ENCODE measurements around the gene MAP2K6. TPM values are rescaled to one million over a fixed set of nuclear protein-coding genes. Genes with fewer than 3 reads are reported as not detected.

The MAP2K6 gene
- total and polyA plus RNA-seq, 2 of the 8 experiments (the other 6 are each of a cell fraction or from before 2014, with no cell fraction given) = 11.0 to 44.1 TPM

DNA sequence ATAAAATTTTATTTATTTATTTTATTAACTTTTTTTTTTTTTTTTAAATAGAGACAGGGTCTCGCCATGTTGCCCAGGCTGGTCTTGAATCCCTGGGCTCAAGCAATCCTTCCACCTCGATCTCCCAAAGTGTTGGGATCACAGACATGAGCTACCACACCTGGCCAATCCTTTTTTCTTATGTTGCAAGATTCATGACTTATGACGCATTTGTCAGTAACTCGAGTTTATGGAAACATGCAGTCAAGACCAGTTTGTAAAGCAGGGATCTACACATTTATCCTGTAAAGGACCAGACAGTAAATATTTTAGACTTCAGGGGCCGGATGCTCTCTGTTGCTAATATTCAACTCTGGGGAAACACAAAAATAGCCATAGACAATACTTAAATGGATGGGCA lies 9.4 kb upstream of the MAP2K6 start:
- Histone ChIP-seq H2BK5ac (ENCODE audit: low read depth, low read length) (no peak overlapping the region), H2BK12ac (ENCODE audit: low read depth, low read length) (no peak overlapping the region), H3K36me3 (ENCODE audit: control insufficient read depth in 2 of 4, insufficient read depth in 4 of 4, low read length in 3 of 4) (no peaks in the 10 kb centered on the region), H3K4ac (replicated peaks; ENCODE audit: insufficient read length, low read depth, low read length) (no peak overlapping the region), H3K4me3 (ENCODE audit: extremely low read depth in 1 of 4, insufficient read depth in 2 of 4, low read depth in 3 of 4, low read length in 4 of 4) (no peak overlapping the region), H3K9me3 (ENCODE audit: insufficient read depth in 2 of 2, low read depth in 1 of 2, low read length in 1 of 2) (no peaks in the 10 kb centered on the region), H3K4me2 (ENCODE audit: insufficient read depth in 1 of 2, low read depth in 2 of 2, low read length in 2 of 2) (no peak overlapping the region), H2BK15ac (ENCODE audit: low read length) (no peak overlapping the region), H4K8ac (ENCODE audit: extremely low read depth, insufficient read depth, low read length) (no peak overlapping the region), H3K56ac (replicated peaks; ENCODE audit: insufficient read length, low read depth, low read length) (no peak overlapping the region), H3K4me1 (replicated peaks in 1 of 4; ENCODE audit: control insufficient read depth in 3 of 4, insufficient read depth in 4 of 4, low read length in 3 of 4) (no peaks in the 10 kb centered on the region), H3K27me3 (replicated peaks in 1 of 4; ENCODE audit: control insufficient read depth in 3 of 4, extremely low read depth in 1 of 4, insufficient read depth in 3 of 4, low read length in 3 of 4) (no peaks in the 10 kb centered on the region), H3K9ac (replicated peaks in 1 of 4; ENCODE audit: extremely low read depth in 1 of 4, low read depth in 3 of 4, low read length in 3 of 4) (no peak overlapping the region), H2AK5ac (ENCODE audit: low read depth, low read length) (no peak overlapping the region), H3K23ac (ENCODE audit: insufficient read length) (no peak overlapping the region), H4K5ac (ENCODE audit: insufficient read length, low read depth, low read length) (no peak overlapping the region), H3K79me2 (ENCODE audit: control insufficient read depth in 1 of 2, insufficient read depth in 2 of 2, low read length in 2 of 2) (no peaks in the 10 kb centered on the region), H3K18ac (ENCODE audit: extremely low read depth, low read length) (no peak overlapping the region), H3K14ac (ENCODE audit: insufficient read length) (no peak overlapping the region), H2BK20ac (ENCODE audit: low read length) (no peak overlapping the region), H3K23me2 (ENCODE audit: low read depth, low read length) (no peaks in the 10 kb centered on the region), H3K79me1 (ENCODE audit: low read depth, low read length) (no peaks in the 10 kb centered on the region), H2AFZ (ENCODE audit: low read length) (no peak overlapping the region), H4K91ac (replicated peaks; ENCODE audit: insufficient read length, low read length) (no peak overlapping the region), H2BK120ac (replicated peaks; ENCODE audit: low read depth, low read length) (no peak overlapping the region), H4K20me1 (replicated peaks in 1 of 2; ENCODE audit: control insufficient read depth in 1 of 2, insufficient read depth in 2 of 2, low read length in 2 of 2) (no peaks in the 10 kb centered on the region), H3K27ac (ENCODE audit: low read depth, low read length) (no peak overlapping the region)
- POLR2A ChIA-PET (ENCODE audit: partially characterized antibody) = interaction anchor here (1.6 kb wide), 1 partner anchor 9 kb away, joined by 4 read pairs; the partner anchor contains the start of gene MAP2K6
- WGBS, 2 experiments (ENCODE audit: extremely low coverage in 1 of 2, insufficient coverage in 1 of 2, insufficient read length in 1 of 2, insufficient replicate concordance in 2 of 2, low coverage in 1 of 2, low lambda C conversion rate in 2 of 2, missing lambda C conversion rate in 1 of 2) = 84% methylated on average over 5 of the region's 5 CpGs; no CpG with 5 or more reads in 1 of the 2 experiments
- FAIRE-seq (no peak), DNase-seq (ENCODE audit: low read depth in 1 of 2, low spot score in 2 of 2) (no peak)
- CTCF ChIA-PET (ENCODE audit: partially characterized antibody) = interaction anchor here (0.6 to 4.0 kb wide), 3 partner anchors 10 to 301 kb away, joined by 3 to 29 read pairs (median 4); no protein-coding TSS in a partner anchor
- no peak for TF ChIP-seq JUN (IDR thresholded peaks at IDR 0.05; ENCODE audit: low read depth, low read length)
- TF ChIP-seq GTF2F1 (IDR thresholded peaks at IDR 0.05; ENCODE audit: borderline replicate concordance, low read depth, low read length) = no peak
- no peak for TF ChIP-seq CHD1 (IDR thresholded peaks at IDR 0.05; ENCODE audit: low read depth, low read length)
- TF ChIP-seq SRF (IDR thresholded peaks at IDR 0.05; ENCODE audit: low read depth, low read length) = no peak
- no peak for TF ChIP-seq BACH1 (IDR thresholded peaks at IDR 0.05; ENCODE audit: low read length)
- TF ChIP-seq PHF8 (conservative IDR thresholded peaks at IDR 0.05; ENCODE audit: low read depth, low read length) = no peak
- TF ChIP-seq RFX5 (IDR thresholded peaks at IDR 0.05; ENCODE audit: borderline replicate concordance, low read depth, low read length) = no peak
- TF ChIP-seq EGR1 (IDR thresholded peaks at IDR 0.05; ENCODE audit: borderline replicate concordance, low read depth, low read length) = no peak
- no peak for TF ChIP-seq POLR2AphosphoS5 (IDR thresholded peaks at IDR 0.05; ENCODE audit: low read depth, low read length)
- no peak for TF ChIP-seq KDM4A (IDR thresholded peaks at IDR 0.05; ENCODE audit: low read depth, low read length, severe bottlenecking)
- TF ChIP-seq SP4 (IDR thresholded peaks at IDR 0.05; ENCODE audit: low read length) = no peak
- TF ChIP-seq NRF1 (IDR thresholded peaks at IDR 0.05; ENCODE audit: low read depth, low read length) = no peak
- TF ChIP-seq POLR2A (IDR thresholded peaks at IDR 0.05; ENCODE audit: control extremely low read depth in 1 of 2, low read depth in 2 of 2, low read length in 2 of 2) = no peak
- TF ChIP-seq YY1 (IDR thresholded peaks at IDR 0.05; ENCODE audit: low read depth, low read length) = no peak

All from H1 (cell line).